Smooth muscle cell (in vitro differentiated cells): Measurements from ENCODE around the gene RASA3. TPM values are rescaled to one million over a fixed set of nuclear protein-coding genes. Genes with fewer than 3 reads are reported as not detected.

Source experiments
- DNase-seq: peaks from one replicate; lab custom pipeline; 2025; ENCODE audit not compliant: unreplicated experiment; lab: John Stamatoyannopoulos, UW
- H2AFZ ChIP-seq: fragments of 200-600 bp; sonication (generic); 2 replicates; pipeline ENCODE4 v1.6.0; 2016; ENCODE audit warnings: antibody characterized with exemption, low read depth, mild to moderate bottlenecking
- H3F3A ChIP-seq: fragments of 200-600 bp; sonication (generic); 2 replicates; pipeline ENCODE4 v1.6.0; 2017; ENCODE audit warnings: antibody characterized with exemption, low read depth
- H3K27ac ChIP-seq: fragments of 200-600 bp; sonication (generic); 2 replicates; pipeline ENCODE4 v1.5.1; 2016; ENCODE audit warnings: low read depth, mild to moderate bottlenecking
- H3K27me3 ChIP-seq: fragments of 200-600 bp; sonication (generic); 2 replicates; pipeline ENCODE4 v1.6.1; 2016; ENCODE audit warnings: low read depth, mild to moderate bottlenecking
- H3K36me3 ChIP-seq: fragments of 200-600 bp; sonication (generic); 2 replicates; pipeline ENCODE4 v1.5.1; 2016; ENCODE audit warnings: low read depth
- H3K4me1 ChIP-seq: fragments of 200-600 bp; sonication (generic); 2 replicates; pipeline ENCODE4 v1.5.1; 2016; ENCODE audit warnings: low read depth
- H3K4me2 ChIP-seq: fragments of 200-600 bp; sonication (generic); 2 replicates; pipeline ENCODE4 v1.6.0; 2016; ENCODE audit warnings: mild to moderate bottlenecking
- H3K4me3 ChIP-seq: fragments of 200-600 bp; sonication (generic); 2 replicates; pipeline ENCODE4 v1.5.1; 2016; ENCODE audit warnings: mild to moderate bottlenecking
- H3K79me2 ChIP-seq: fragments of 200-600 bp; sonication (generic); 2 replicates; pipeline ENCODE4 v1.6.0; 2016; ENCODE audit warnings: low read depth, mild to moderate bottlenecking
- H3K9ac ChIP-seq: fragments of 200-600 bp; sonication (generic); 2 replicates; pipeline ENCODE4 v1.6.0; 2016; ENCODE audit warnings: low read depth
- H3K9me3 ChIP-seq: fragments of 200-600 bp; sonication (generic); replicated peaks from 2 replicates; pipeline ENCODE4 v1.5.1; 2016; ENCODE audit warnings: low read depth
- H4K20me1 ChIP-seq: fragments of 200-600 bp; sonication (generic); 2 replicates; pipeline ENCODE4 v1.6.0; 2016; ENCODE audit warnings: low read depth
- CTCF ChIP-seq: fragments of 200-600 bp; sonication (generic); IDR thresholded peaks from 2 replicates; pipeline ENCODE4 v1.5.1; 2017; ENCODE audit warnings: borderline replicate concordance, mild to moderate bottlenecking, antibody characterized with exemption; ENCODE audit not compliant: insufficient read depth, poor library complexity, severe bottlenecking
- WGBS: methylation state at CpG from one replicate; pipeline ENCODE4 v1.1.7; 2016; ENCODE audit warnings: low lambda C conversion rate; 5-methylcytosine and 5-hydroxymethylcytosine counted together
- polyA plus RNA-seq: library from polyadenylated mRNA; unstranded; fragments of >200 nt; fragmentation: Nextera tagmentation; extraction: Ambion mirVana; gene quantifications from 2 replicates; pipeline ENCODE4 v1.2.1, GENCODE V29; 2016
- total RNA-seq: library from RNA; depleted of rRNA; stranded (reverse); fragments of >200 nt; gene quantifications from 2 replicates; pipeline ENCODE4 v1.2.3, GENCODE V29; 2014

The RASA3 gene
- total and polyA plus RNA-seq, 2 experiments from 2014 or later = 21.3 to 26.8 TPM

- no peaks in the 10 kb centered on the region for H3K36me3 ChIP-seq
- 96% methylated on average over 35 of the region's 35 CpGs for WGBS
- H3K9me3 ChIP-seq = no peaks in the 10 kb centered on the region
- no peaks in the 10 kb centered on the region for H3K27me3 ChIP-seq
- peaks cover 8% of the 10 kb centered on the region for H3K79me2 ChIP-seq
- H3K4me3 ChIP-seq = no peak overlapping the region
- H3K4me2 ChIP-seq = no peak overlapping the region
- H2AFZ ChIP-seq = no peak overlapping the region
- H3K9ac ChIP-seq = no peak overlapping the region
- TF ChIP-seq CTCF = no peak
- no peak for DNase-seq
- peaks cover 60% of the 10 kb centered on the region for H4K20me1 ChIP-seq
- H3F3A ChIP-seq = no peaks in the 10 kb centered on the region
- H3K27ac ChIP-seq = no peak overlapping the region
- H3K4me1 ChIP-seq = peaks cover 15% of the 10 kb centered on the region
These were observed 108.5 kb downstream of the RASA3 start for GRCh38 chr13:114023716-114024602.

GRCh38 chr13:114022876-114023275 is 109.5 kb downstream of the RASA3 start:
- no peak overlapping the region for H3K9ac ChIP-seq
- DNase-seq = no peak
- peaks cover 15% of the 10 kb centered on the region for H3K4me1 ChIP-seq
- peaks cover 7% of the 10 kb centered on the region for H3K79me2 ChIP-seq
- H3K9me3 ChIP-seq = no peaks in the 10 kb centered on the region
- H2AFZ ChIP-seq = no peak overlapping the region
- H3K27ac ChIP-seq = no peak overlapping the region
- no peak overlapping the region for H3K4me3 ChIP-seq
- no peaks in the 10 kb centered on the region for H3F3A ChIP-seq
- H3K36me3 ChIP-seq = no peaks in the 10 kb centered on the region
- H3K4me2 ChIP-seq = no peak overlapping the region
- H4K20me1 ChIP-seq = peaks cover 60% of the 10 kb centered on the region
- WGBS = 98% methylated on average over 12 of the region's 12 CpGs
- no peaks in the 10 kb centered on the region for H3K27me3 ChIP-seq
- TF ChIP-seq CTCF = no peak

GRCh38 chr13:114022309-114022669 is 110.1 kb downstream of the RASA3 start:
- WGBS = 93% methylated on average over 9 of the region's 9 CpGs
- Histone ChIP-seq H3K27me3 (no peaks in the 10 kb centered on the region), H3K9ac (no peak overlapping the region), H3K9me3 (no peaks in the 10 kb centered on the region), H4K20me1 (peaks cover 54% of the 10 kb centered on the region), H3K4me2 (no peak overlapping the region), H3K36me3 (no peaks in the 10 kb centered on the region), H3K4me3 (no peak overlapping the region), H3K4me1 (peaks cover 14% of the 10 kb centered on the region), H3K27ac (no peak overlapping the region), H2AFZ (no peak overlapping the region), H3F3A (no peaks in the 10 kb centered on the region), H3K79me2 (peaks cover 1% of the 10 kb centered on the region)
- no peak for TF ChIP-seq CTCF
- no peak for DNase-seq
